Epithelial cell of esophagus (primary cell): ENCODE results near the gene ADCK1.

Source experiments
- DNase-seq: peaks from one replicate; pipeline ENCODE4 v3.0.0; 2010; ENCODE audit warnings: low read depth
- H3K4me3 ChIP-seq: 2 replicates; pipeline ENCODE4 v1.5.1; 2011; ENCODE audit warnings: mild to moderate bottlenecking, low read length, control low read depth
- TF ChIP-seq, protein P1 (sequence below): IDR thresholded peaks from 2 replicates; pipeline ENCODE4 v1.5.1; 2011; ENCODE audit warnings: low read depth, mild to moderate bottlenecking, low read length, control low read depth, inconsistent platforms; ENCODE audit not compliant: insufficient read depth; ENCODE audit errors: missing control alignments

The ADCK1 gene

DNA sequence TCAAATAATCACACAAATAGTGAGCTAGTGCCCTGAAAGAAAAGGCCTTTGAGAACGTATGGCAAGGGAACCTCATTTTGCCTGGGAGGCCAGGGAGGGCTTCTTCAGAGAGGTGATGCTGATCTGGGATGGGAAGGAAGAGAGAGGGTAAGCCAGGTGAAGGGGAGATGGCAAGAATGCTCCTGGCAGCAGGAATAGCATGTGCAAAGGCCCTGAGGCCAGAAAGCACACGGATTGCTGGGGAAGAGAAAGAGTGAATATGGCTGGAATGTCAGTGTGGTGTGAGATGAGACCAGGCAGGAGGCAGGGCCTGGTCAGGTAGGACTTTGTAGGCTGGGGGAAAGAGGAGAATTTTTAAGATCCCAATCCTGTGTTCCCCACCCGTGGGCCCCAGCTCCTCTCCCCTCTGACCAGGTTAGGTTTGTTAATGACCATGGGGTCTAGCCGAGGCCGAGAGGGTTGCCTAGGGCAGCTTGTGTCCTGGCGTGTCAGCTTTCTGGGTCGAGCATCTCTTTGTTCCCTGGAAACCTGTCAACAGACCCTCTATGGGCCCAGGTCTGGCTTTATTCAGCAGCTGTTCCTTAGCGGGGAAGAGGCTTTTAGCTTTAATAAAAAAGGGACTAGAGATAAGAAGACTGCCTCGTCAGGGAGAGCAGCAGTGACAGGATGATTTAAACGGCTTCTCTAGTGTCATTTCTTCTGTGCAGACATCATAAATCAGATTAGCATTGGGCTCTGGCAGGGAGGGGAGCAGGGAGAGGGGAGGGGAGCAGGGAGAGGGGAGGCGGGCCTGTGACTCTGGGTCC is 123.4 kb downstream of the ADCK1 start:
- TF ChIP-seq, protein P1, sequence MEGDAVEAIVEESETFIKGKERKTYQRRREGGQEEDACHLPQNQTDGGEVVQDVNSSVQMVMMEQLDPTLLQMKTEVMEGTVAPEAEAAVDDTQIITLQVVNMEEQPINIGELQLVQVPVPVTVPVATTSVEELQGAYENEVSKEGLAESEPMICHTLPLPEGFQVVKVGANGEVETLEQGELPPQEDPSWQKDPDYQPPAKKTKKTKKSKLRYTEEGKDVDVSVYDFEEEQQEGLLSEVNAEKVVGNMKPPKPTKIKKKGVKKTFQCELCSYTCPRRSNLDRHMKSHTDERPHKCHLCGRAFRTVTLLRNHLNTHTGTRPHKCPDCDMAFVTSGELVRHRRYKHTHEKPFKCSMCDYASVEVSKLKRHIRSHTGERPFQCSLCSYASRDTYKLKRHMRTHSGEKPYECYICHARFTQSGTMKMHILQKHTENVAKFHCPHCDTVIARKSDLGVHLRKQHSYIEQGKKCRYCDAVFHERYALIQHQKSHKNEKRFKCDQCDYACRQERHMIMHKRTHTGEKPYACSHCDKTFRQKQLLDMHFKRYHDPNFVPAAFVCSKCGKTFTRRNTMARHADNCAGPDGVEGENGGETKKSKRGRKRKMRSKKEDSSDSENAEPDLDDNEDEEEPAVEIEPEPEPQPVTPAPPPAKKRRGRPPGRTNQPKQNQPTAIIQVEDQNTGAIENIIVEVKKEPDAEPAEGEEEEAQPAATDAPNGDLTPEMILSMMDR, result no peak
- DNase-seq, result no peak
- no peak overlapping the region for H3K4me3 ChIP-seq

DNA sequence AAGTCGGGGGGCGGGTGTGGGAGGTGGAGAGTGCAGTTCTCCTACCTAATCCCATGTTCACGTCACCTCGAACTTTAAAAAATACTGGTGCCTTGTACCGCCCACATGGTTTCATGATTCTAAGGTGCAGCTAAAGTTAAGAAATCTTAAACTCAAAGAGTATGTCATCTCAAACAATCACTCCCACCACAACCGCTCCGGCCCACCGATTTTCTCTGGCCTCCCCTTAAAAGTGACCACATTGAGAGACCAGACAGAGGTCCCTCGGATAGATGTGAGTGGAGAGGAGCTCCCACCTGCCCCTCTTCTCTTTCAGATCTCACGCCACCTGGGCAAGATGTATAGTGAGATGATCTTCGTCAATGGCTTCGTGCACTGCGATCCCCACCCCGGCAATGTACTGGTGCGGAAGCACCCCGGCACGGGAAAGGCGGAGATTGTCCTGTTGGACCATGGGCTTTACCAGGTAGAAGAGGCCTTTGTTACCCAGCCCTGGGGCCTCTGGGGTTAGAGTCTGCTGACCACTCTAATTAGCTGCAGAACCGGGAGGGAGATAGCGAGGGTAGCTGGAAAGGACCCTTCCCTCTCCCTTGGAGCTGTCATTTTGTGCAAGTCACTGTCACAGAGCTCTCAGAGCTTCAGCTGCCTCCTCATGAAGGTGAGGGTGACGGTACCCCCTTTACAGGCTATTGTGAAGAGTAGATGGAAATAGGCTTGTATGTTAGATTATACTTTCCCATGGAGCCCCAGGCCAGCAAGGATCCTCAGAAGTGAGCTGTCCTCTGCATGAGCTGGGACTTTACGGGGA is 124.4 kb downstream of the ADCK1 start:
- H3K4me3 ChIP-seq, result no peak overlapping the region
- no peak for DNase-seq
- TF ChIP-seq, protein P1, result no peak

DNA sequence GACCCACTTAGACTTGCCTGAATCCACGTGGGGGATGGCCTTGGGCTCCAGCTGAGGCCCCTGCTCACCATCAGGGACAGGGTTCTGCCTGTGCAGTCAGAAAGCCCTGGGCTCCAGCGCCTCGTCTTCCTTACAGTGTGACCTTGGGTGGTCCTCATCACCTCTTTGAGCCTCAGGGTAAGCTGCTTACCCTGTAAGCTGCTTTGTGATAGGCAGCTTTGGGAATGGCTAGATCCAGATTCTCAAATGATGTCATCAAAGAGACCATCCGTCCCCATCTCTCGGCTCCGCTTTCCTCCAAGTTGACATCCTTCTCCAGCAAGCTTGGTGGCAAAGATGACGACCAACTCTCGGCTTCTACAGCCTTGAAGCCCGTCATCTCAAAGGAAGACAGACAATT is 127.0 kb downstream of the ADCK1 start:
- TF ChIP-seq, protein P1, result no peak
- H3K4me3 ChIP-seq, result no peak overlapping the region
- DNase-seq, result no peak

DNA sequence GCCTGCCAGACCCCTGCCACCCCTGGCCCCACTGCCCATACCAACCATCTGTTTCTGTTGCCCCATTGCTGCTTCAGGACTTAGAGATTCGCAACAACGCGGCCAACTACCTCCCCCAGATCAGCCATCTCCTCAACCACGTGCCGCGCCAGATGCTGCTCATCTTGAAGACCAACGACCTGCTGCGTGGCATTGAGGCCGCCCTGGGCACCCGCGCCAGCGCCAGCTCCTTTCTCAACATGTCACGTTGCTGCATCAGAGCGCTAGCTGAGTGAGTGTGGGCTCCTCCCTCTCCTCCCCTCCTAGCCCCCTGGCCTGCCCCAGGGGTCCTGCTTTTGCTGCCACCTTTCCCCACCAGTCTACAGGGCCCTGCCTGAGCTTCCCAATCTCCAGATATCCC is 131.5 kb downstream of the ADCK1 start:
- no peak for DNase-seq
- TF ChIP-seq, protein P1, result no peak
- no peak overlapping the region for H3K4me3 ChIP-seq

DNA sequence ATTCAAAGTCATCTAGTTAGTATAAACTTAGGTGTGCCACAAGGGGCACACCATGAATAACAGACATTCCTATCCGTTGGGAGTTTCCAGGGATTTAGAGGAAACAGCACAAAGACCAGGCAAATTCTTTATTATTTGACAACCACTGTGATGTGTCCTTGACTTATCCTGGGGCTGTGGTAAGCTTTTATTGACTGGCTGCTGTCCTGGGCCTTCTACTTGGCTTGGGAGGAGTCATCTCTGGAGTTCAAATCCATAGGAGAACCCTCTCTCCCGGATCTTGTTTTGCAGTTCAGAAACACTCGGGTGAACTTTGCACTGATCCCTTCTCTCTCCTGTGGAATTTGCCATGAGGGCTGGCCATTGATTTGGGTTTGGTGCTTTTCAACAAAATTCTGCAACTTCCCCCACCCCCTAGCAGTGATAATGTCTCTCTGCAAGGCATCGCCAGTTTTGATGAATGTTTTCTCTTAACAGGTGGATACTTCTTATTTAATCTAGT is 136.3 kb downstream of the ADCK1 start:
- H3K4me3 ChIP-seq, result no peak overlapping the region
- no peak for DNase-seq
- TF ChIP-seq, protein P1, result no peak

DNA sequence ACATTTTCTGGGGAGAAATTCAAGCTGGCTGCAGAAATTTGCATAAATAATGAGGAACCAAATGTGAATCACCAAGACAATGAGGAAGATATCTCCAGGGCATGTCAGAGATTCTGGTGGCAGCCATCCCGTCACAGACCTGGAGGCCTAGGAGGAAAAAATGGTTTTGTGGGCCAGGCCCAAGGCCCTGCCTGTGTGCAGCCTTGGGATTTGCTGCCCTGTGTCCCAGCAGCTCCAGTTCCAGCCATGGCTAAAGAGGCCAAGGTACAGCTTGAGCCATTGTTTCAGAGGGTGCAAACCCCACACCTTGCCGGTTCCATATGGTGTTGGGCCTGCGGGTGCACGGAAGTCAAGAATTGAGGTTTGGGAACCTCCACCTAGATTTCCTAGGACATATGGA is 147.5 kb downstream of the ADCK1 start:
- TF ChIP-seq, protein P1, result no peak
- DNase-seq, result no peak

More for the DNA sequence above, 147.5 kb downstream of the ADCK1 start:
- H3K4me3 ChIP-seq, result no peak overlapping the region
